Neuronal stem cell (in vitro differentiated cells): ENCODE data around the gene PCSK5.

Source experiments
- DNase-seq: peaks from one replicate; pipeline ENCODE4 v3.0.0-alpha.2; 2013; ENCODE audit warnings: low spot score
- H2AFZ ChIP-seq: one replicate; pipeline ENCODE4 v1.6.1; 2013; ENCODE audit warnings: mild to moderate bottlenecking, low read length, inconsistent platforms
- H2AK5ac ChIP-seq: 2 replicates; pipeline ENCODE4 v1.6.1; 2013; ENCODE audit warnings: low read depth, mild to moderate bottlenecking, inconsistent platforms, low read length, moderate library complexity, mixed read lengths
- H2BK120ac ChIP-seq: 2 replicates; pipeline ENCODE4 v1.6.1; 2013; ENCODE audit warnings: low read depth, mild to moderate bottlenecking, inconsistent platforms, low read length, moderate library complexity, mixed read lengths
- H2BK12ac ChIP-seq: one replicate; pipeline ENCODE4 v1.6.1; 2013; ENCODE audit warnings: low read length, inconsistent platforms
- H2BK15ac ChIP-seq: 2 replicates; pipeline ENCODE4 v1.6.1; 2013; ENCODE audit warnings: mild to moderate bottlenecking, low read length, inconsistent platforms, mixed read lengths
- H2BK5ac ChIP-seq: one replicate; pipeline ENCODE4 v1.6.1; 2013; ENCODE audit warnings: inconsistent platforms, mild to moderate bottlenecking, low read length, moderate library complexity
- H3K14ac ChIP-seq: one replicate; pipeline ENCODE4 v1.6.1; 2013; ENCODE audit warnings: low read length, inconsistent platforms
- H3K18ac ChIP-seq: 2 replicates; pipeline ENCODE4 v1.6.1; 2013; ENCODE audit warnings: low read length, inconsistent platforms
- H3K23ac ChIP-seq: 2 replicates; pipeline ENCODE4 v1.6.1; 2013; ENCODE audit warnings: low read depth, mild to moderate bottlenecking, mixed read lengths, low read length, inconsistent platforms; ENCODE audit not compliant: poor library complexity
- H3K27ac ChIP-seq: replicated peaks from 3 replicates; pipeline ENCODE4 v1.5.1; 2013; ENCODE audit warnings: low read length, inconsistent platforms
- H3K27me3 ChIP-seq, 3 experiments: 2 replicates each; pipeline ENCODE4 v1.6.1; 2013; ENCODE audit warnings: low read length in 3 of 3, mild to moderate bottlenecking in 2 of 3, inconsistent platforms in 1 of 3, low read depth in 1 of 3, mixed read lengths in 1 of 3, moderate library complexity in 1 of 3; ENCODE audit not compliant: control insufficient read depth in 3 of 3, insufficient read depth in 3 of 3
- H3K36me3 ChIP-seq, 2 donors: replicated peaks in 1 of 2; 2 replicates each; pipeline ENCODE4 v1.6.1; 2013; ENCODE audit warnings: low read length in 2 of 2; ENCODE audit not compliant: control insufficient read depth in 2 of 2, insufficient read depth in 2 of 2
- H3K4ac ChIP-seq: 2 replicates; pipeline ENCODE4 v1.6.1; 2013; ENCODE audit warnings: inconsistent platforms, mild to moderate bottlenecking, low read length, moderate library complexity
- H3K4me1 ChIP-seq, 2 donors: 1 replicate in 1 of 2; 2 replicates in 1 of 2; pipeline ENCODE4 v1.6.1; 2013; ENCODE audit warnings: low read length in 2 of 2, low read depth in 1 of 2; ENCODE audit not compliant: control insufficient read depth in 2 of 2, insufficient read depth in 1 of 2
- H3K4me2 ChIP-seq: one replicate; pipeline ENCODE4 v1.6.1; 2013; ENCODE audit warnings: mild to moderate bottlenecking, low read length, inconsistent platforms; ENCODE audit not compliant: insufficient read depth, poor library complexity, severe bottlenecking
- H3K4me3 ChIP-seq, 2 donors: 2 replicates each; pipeline ENCODE4 v1.5.1; 2013; ENCODE audit warnings: low read length in 2 of 2, mild to moderate bottlenecking in 2 of 2, inconsistent platforms in 1 of 2, moderate library complexity in 1 of 2
- H3K79me1 ChIP-seq: one replicate; pipeline ENCODE4 v1.6.1; 2013; ENCODE audit warnings: low read depth, mild to moderate bottlenecking, inconsistent platforms, low read length, moderate library complexity
- H3K9ac ChIP-seq: one replicate; pipeline ENCODE4 v1.6.1; 2013; ENCODE audit warnings: mild to moderate bottlenecking, low read depth, low read length, inconsistent platforms; ENCODE audit not compliant: poor library complexity
- H3K9me3 ChIP-seq, 2 donors: replicated peaks in 1 of 2; 2 replicates each; pipeline versions ENCODE3 to v1.6.1; 2013; ENCODE audit warnings: low read length in 2 of 2, mild to moderate bottlenecking in 2 of 2, inconsistent platforms in 1 of 2, low read depth in 1 of 2, mixed read lengths in 1 of 2, moderate library complexity in 1 of 2; ENCODE audit not compliant: control insufficient read depth in 2 of 2, insufficient read depth in 1 of 2
- H4K8ac ChIP-seq: one replicate; pipeline ENCODE4 v1.6.1; 2013; ENCODE audit warnings: low read depth, mild to moderate bottlenecking, inconsistent platforms, low read length, moderate library complexity
- H4K91ac ChIP-seq: one replicate; pipeline ENCODE4 v1.6.1; 2013; ENCODE audit warnings: low read length, low read depth, mild to moderate bottlenecking, inconsistent platforms; ENCODE audit not compliant: poor library complexity
- WGBS, 2 donors: extraction: QIAGEN DNeasy Blood & Tissue Kit; methylation state at CpG; one replicate each; pipeline ENCODE4 v1.1.7; 2013; ENCODE audit warnings: missing lambda C conversion rate in 2 of 2, mixed read lengths in 1 of 2; ENCODE audit not compliant: insufficient read length in 2 of 2, insufficient replicate concordance in 1 of 2; ENCODE audit errors: extremely low coverage in 2 of 2; 5-methylcytosine and 5-hydroxymethylcytosine counted together

Gene PCSK5

DNA sequence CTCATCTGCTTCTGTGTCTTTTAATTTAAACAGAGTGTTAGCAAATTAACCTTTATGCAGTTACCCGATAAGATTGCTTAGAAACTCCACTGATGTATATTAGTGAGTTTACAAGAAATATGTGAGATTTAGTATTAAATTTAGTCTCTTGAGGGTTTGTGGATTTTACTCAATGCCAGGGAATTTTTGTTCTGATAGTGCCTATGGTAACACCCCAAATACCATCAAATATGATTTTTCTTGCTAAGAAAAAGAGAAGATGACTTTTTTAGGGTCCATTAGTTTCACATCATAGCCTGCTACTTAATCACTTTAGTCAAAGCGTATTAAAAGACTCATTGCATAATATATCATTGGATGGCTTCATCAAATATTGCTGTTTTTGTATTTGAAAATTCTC lies 224.9 kb downstream of the PCSK5 start:
- Histone ChIP-seq H2BK12ac (no peak overlapping the region), H2BK5ac (no peak overlapping the region), H3K27ac (no peak overlapping the region), H2AFZ (no peak overlapping the region), H3K79me1 (no peaks in the 10 kb centered on the region), H3K4me1 (no peaks in the 10 kb centered on the region), H4K91ac (no peak overlapping the region), H3K4ac (no peak overlapping the region), H2BK15ac (no peak overlapping the region), H3K14ac (no peak overlapping the region), H3K4me2 (no peak overlapping the region), H3K9me3 (no peaks in the 10 kb centered on the region), H3K23ac (no peak overlapping the region), H3K9ac (no peak overlapping the region), H3K18ac (no peak overlapping the region), H2BK120ac (no peak overlapping the region), H3K27me3 (no peaks in the 10 kb centered on the region), H3K4me3 (no peak overlapping the region), H2AK5ac (no peak overlapping the region), H3K36me3 (no peaks in the 10 kb centered on the region), H4K8ac (no peak overlapping the region)
- no peak for DNase-seq
- no CpG with 5 or more reads among the region's 2 CpGs for WGBS, 2 donors

DNA sequence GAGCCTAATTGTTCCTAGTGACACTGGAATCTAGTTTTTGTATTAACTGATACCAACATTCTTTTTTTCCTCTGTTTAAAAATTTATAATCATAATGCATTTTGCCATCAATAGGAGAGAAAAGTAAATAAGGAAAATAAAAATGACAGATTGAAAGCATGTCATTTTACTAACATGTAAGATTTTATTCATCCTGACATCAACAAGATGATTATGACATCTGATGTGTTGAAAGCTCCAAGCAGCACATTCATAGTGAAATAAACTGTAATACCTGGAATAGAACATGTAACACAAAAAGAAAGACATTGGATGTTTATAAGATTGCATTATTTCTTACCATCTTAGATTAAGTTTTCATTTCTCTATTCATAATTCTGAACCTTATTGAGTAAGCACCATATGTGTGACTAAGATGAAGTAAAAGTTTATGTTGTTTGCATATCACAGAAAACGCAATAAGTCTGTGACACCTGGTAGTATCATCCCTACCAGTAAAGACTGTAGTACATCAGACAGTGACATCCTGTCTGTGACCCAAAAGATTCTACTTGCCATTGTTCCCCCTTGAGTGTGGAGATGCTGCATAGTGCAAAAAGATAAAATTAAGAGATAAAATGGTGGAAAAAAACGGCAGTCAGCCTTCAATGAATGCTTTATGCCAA lies 225.6 kb downstream of the PCSK5 start:
- Histone ChIP-seq H3K27me3 (no peaks in the 10 kb centered on the region), H3K18ac (no peak overlapping the region), H3K23ac (no peak overlapping the region), H2BK12ac (no peak overlapping the region), H2AK5ac (no peak overlapping the region), H2BK15ac (no peak overlapping the region), H3K4me2 (no peak overlapping the region), H2BK5ac (no peak overlapping the region), H3K9ac (no peak overlapping the region), H2AFZ (no peak overlapping the region), H4K8ac (no peak overlapping the region), H3K4me3 (no peak overlapping the region), H3K14ac (no peak overlapping the region), H3K79me1 (no peaks in the 10 kb centered on the region), H3K4ac (no peak overlapping the region), H4K91ac (no peak overlapping the region), H3K4me1 (no peaks in the 10 kb centered on the region), H3K36me3 (no peaks in the 10 kb centered on the region), H2BK120ac (no peak overlapping the region), H3K9me3 (no peaks in the 10 kb centered on the region), H3K27ac (no peak overlapping the region)
- WGBS, 2 donors = no CpG with 5 or more reads among the region's 2 CpGs
- DNase-seq = no peak

DNA sequence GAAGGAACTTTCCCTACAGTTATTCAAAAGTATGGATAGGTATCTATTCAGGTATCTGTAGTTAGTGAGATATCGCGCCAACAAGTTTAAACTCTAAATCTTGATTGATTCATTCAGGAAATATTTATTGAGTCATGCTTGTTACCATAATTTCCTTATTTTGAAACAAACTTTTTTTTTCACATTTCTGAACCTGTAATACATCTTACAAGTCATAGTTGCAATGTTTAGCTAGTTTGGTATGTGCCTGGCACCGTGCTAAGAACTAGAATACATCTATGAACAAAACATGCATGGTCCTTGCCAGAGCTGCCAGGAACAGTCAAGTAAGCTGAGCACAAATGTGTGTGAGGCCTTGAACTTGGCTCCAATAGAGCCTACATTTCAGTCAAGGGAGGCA lies 226.4 kb downstream of the PCSK5 start:
- Histone ChIP-seq H4K8ac (no peak overlapping the region), H3K79me1 (no peaks in the 10 kb centered on the region), H3K9ac (no peak overlapping the region), H2BK15ac (no peak overlapping the region), H3K27ac (no peak overlapping the region), H3K4ac (no peak overlapping the region), H2AFZ (no peak overlapping the region), H2BK12ac (no peak overlapping the region), H3K4me2 (no peak overlapping the region), H2BK5ac (no peak overlapping the region), H3K4me1 (no peaks in the 10 kb centered on the region), H3K36me3 (no peaks in the 10 kb centered on the region), H3K14ac (no peak overlapping the region), H4K91ac (no peak overlapping the region), H3K27me3 (no peaks in the 10 kb centered on the region), H2BK120ac (no peak overlapping the region), H3K23ac (no peak overlapping the region), H3K9me3 (no peaks in the 10 kb centered on the region), H3K4me3 (no peak overlapping the region), H2AK5ac (no peak overlapping the region), H3K18ac (no peak overlapping the region)
- no CpG with 5 or more reads among the region's 3 CpGs for WGBS, 2 donors
- no peak for DNase-seq

GRCh38 chr9:76127637-76128036 lies 237.2 kb downstream of the PCSK5 start:
- H2BK120ac ChIP-seq = no peak overlapping the region
- H2BK15ac ChIP-seq = no peak overlapping the region
- no peak overlapping the region for H3K27ac ChIP-seq
- H3K36me3 ChIP-seq = no peaks in the 10 kb centered on the region
- H3K23ac ChIP-seq = no peak overlapping the region
- no peak overlapping the region for H3K14ac ChIP-seq
- no peak overlapping the region for H3K4me2 ChIP-seq
- DNase-seq = no peak
- WGBS, 2 donors = no CpG with 5 or more reads among the region's 5 CpGs
- no peak overlapping the region for H2BK5ac ChIP-seq
- H2AFZ ChIP-seq = no peak overlapping the region
- no peaks in the 10 kb centered on the region for H3K27me3 ChIP-seq
- H2AK5ac ChIP-seq = no peak overlapping the region
- H2BK12ac ChIP-seq = no peak overlapping the region
- H3K4me1 ChIP-seq = peaks cover 0 to 2% of the 10 kb centered on the region in 2 donors
- H4K91ac ChIP-seq = no peak overlapping the region
- no peaks in the 10 kb centered on the region for H3K9me3 ChIP-seq
- no peak overlapping the region for H3K4me3 ChIP-seq
- no peak overlapping the region for H3K18ac ChIP-seq
- H3K79me1 ChIP-seq = no peaks in the 10 kb centered on the region
- no peak overlapping the region for H4K8ac ChIP-seq
- H3K9ac ChIP-seq = no peak overlapping the region
- H3K4ac ChIP-seq = no peak overlapping the region
